HEK293 (cell line): Measurements from ENCODE around the gene STX4.
A peak's percentile ranks its signal among the peaks of the same experiment; 100 is the strongest.

Experiments used
- CTCF ChIA-PET: fragments of 350-600 bp; formaldehyde crosslinking; extraction: SDS; loops from one replicate; lab custom pipeline; 2021; ENCODE audit warnings: antibody characterized with exemption; lab: Yijun Ruan, JAX
- POLR2A ChIA-PET: fragments of 300-600 bp; formaldehyde crosslinking; extraction: SDS; loops from one replicate; lab custom pipeline; 2020; ENCODE audit warnings: antibody characterized with exemption, inconsistent platforms; lab: Yijun Ruan, JAX
- H3K27ac ChIP-seq: fragments of 200-500 bp; sonication (Bioruptor generic); 2 replicates; pipeline ENCODE4 v1.5.1; 2014; ENCODE audit warnings: low read depth, low read length, control low read depth, inconsistent platforms; ENCODE audit errors: extremely low read depth
- H3K36me3 ChIP-seq, 2 experiments: fragments of 200-500 bp in 1 of 2; sonication (Bioruptor generic) in 1 of 2; 1 replicate in 1 of 2; 2 replicates in 1 of 2; pipeline ENCODE4 v1.5.1; 2014 to 2017; ENCODE audit warnings: inconsistent platforms in 2 of 2, low read length in 2 of 2; ENCODE audit not compliant: control insufficient read depth in 2 of 2, insufficient read depth in 1 of 2
- H3K4me1 ChIP-seq: fragments of 200-500 bp; sonication (Bioruptor generic); 2 replicates; pipeline ENCODE4 v1.5.1; 2014; ENCODE audit warnings: mild to moderate bottlenecking, low read length, inconsistent platforms; ENCODE audit not compliant: control insufficient read depth, insufficient read depth
- H3K4me3 ChIP-seq: 2 replicates; pipeline ENCODE4 v1.5.1; 2011; ENCODE audit warnings: low read depth, mild to moderate bottlenecking, control low read depth, low read length, moderate library complexity
- H3K9me3 ChIP-seq: fragments of 200-500 bp; sonication (Bioruptor generic); 2 replicates; pipeline ENCODE4 v1.5.1; 2014; ENCODE audit warnings: low read depth, low read length, inconsistent platforms; ENCODE audit not compliant: control insufficient read depth, insufficient read depth
- BCL11A ChIP-seq: fragments of 450-650 bp; formaldehyde crosslinking; IDR thresholded peaks from 2 replicates; pipeline ENCODE4 v1.5.1; 2016; ENCODE audit warnings: low read depth, missing biosample characterization, missing genetic modification characterization
- GLIS1 ChIP-seq: fragments of 450-650 bp; formaldehyde crosslinking; IDR thresholded peaks from 2 replicates; pipeline ENCODE4 v1.5.1; 2016; ENCODE audit warnings: missing biosample characterization, missing genetic modification characterization
- GLIS2 ChIP-seq: fragments of 450-650 bp; formaldehyde crosslinking; IDR thresholded peaks from 2 replicates; pipeline ENCODE4 v1.5.1; 2016; ENCODE audit warnings: missing biosample characterization, missing genetic modification characterization
- KLF1 ChIP-seq: fragments of 450-650 bp; formaldehyde crosslinking; IDR thresholded peaks from 2 replicates; pipeline ENCODE4 v1.5.1; 2016; ENCODE audit warnings: missing biosample characterization, missing genetic modification characterization
- KLF17 ChIP-seq: fragments of 450-650 bp; formaldehyde crosslinking; IDR thresholded peaks from 2 replicates; pipeline ENCODE4 v1.5.1; 2016; ENCODE audit warnings: missing biosample characterization, missing genetic modification characterization
- MYNN ChIP-seq: fragments of 450-650 bp; formaldehyde crosslinking; IDR thresholded peaks from 2 replicates; pipeline ENCODE4 v1.5.1; 2016; ENCODE audit warnings: missing biosample characterization, missing genetic modification characterization, borderline replicate concordance
- RBAK ChIP-seq: fragments of 450-650 bp; formaldehyde crosslinking; IDR thresholded peaks from 2 replicates; pipeline ENCODE4 v1.5.1; 2016; ENCODE audit warnings: missing biosample characterization, missing genetic modification characterization
- SCRT1 ChIP-seq: fragments of 450-650 bp; formaldehyde crosslinking; IDR thresholded peaks from 2 replicates; pipeline ENCODE4 v1.5.1; 2016; ENCODE audit warnings: missing biosample characterization, missing genetic modification characterization, borderline replicate concordance
- SCRT2 ChIP-seq: fragments of 450-650 bp; formaldehyde crosslinking; IDR thresholded peaks from 2 replicates; pipeline ENCODE4 v1.5.1; 2016; ENCODE audit warnings: missing biosample characterization, missing genetic modification characterization
- TCF7L2 ChIP-seq: IDR thresholded peaks from 2 replicates; pipeline ENCODE4 v1.6.1; 2011; ENCODE audit warnings: low read depth, mild to moderate bottlenecking, inconsistent platforms, low read length, moderate library complexity, borderline replicate concordance
- ZNF10 ChIP-seq: fragments of 450-650 bp; formaldehyde crosslinking; IDR thresholded peaks from 2 replicates; pipeline ENCODE4 v1.5.1; 2017; ENCODE audit warnings: missing biosample characterization, missing genetic modification characterization
- ZNF121 ChIP-seq: fragments of 450-650 bp; formaldehyde crosslinking; IDR thresholded peaks from 2 replicates; pipeline ENCODE4 v1.5.1; 2016; ENCODE audit warnings: missing biosample characterization, missing genetic modification characterization
- ZNF202 ChIP-seq: fragments of 450-650 bp; formaldehyde crosslinking; IDR thresholded peaks from 2 replicates; pipeline ENCODE4 v1.5.1; 2016; ENCODE audit warnings: missing biosample characterization, missing genetic modification characterization, borderline replicate concordance
- ZNF266 ChIP-seq: fragments of 450-650 bp; formaldehyde crosslinking; IDR thresholded peaks from 2 replicates; pipeline ENCODE4 v1.5.1; 2016; ENCODE audit warnings: missing biosample characterization, missing genetic modification characterization, low read depth
- ZNF302 ChIP-seq: fragments of 450-650 bp; formaldehyde crosslinking; IDR thresholded peaks from 2 replicates; pipeline ENCODE4 v1.5.1; 2016; ENCODE audit warnings: missing biosample characterization, missing genetic modification characterization, low read depth
- ZNF37A ChIP-seq: fragments of 450-650 bp; IDR thresholded peaks from 2 replicates; pipeline ENCODE4 v1.5.1; 2018; ENCODE audit warnings: missing biosample characterization, missing genetic modification characterization
- ZNF514 ChIP-seq: fragments of 450-650 bp; formaldehyde crosslinking; IDR thresholded peaks from 2 replicates; pipeline ENCODE4 v1.5.1; 2016; ENCODE audit warnings: missing biosample characterization, missing genetic modification characterization
- ZNF518A ChIP-seq: fragments of 450-650 bp; formaldehyde crosslinking; conservative IDR thresholded peaks from 2 replicates; pipeline ENCODE4 v1.5.1; 2016; ENCODE audit warnings: low read depth, missing biosample characterization, missing genetic modification characterization
- ZNF623 ChIP-seq: fragments of 450-650 bp; formaldehyde crosslinking; IDR thresholded peaks from 2 replicates; pipeline ENCODE4 v1.5.1; 2016; ENCODE audit warnings: missing biosample characterization, missing genetic modification characterization
- ZNF785 ChIP-seq: fragments of 450-650 bp; formaldehyde crosslinking; IDR thresholded peaks from 2 replicates; pipeline ENCODE4 v1.5.1; 2016; ENCODE audit warnings: missing biosample characterization, missing genetic modification characterization
- ZNF830 ChIP-seq: fragments of 450-650 bp; IDR thresholded peaks from 2 replicates; pipeline ENCODE4 v1.5.0; 2018; ENCODE audit warnings: missing biosample characterization, missing genetic modification characterization, low read depth, mild to moderate bottlenecking, moderate library complexity
- TF ChIP-seq, protein P1 (sequence below): fragments of 450-650 bp; formaldehyde crosslinking; IDR thresholded peaks from 2 replicates; pipeline ENCODE4 v1.5.1; 2016; ENCODE audit warnings: missing biosample characterization, missing genetic modification characterization

The STX4 gene

DNA sequence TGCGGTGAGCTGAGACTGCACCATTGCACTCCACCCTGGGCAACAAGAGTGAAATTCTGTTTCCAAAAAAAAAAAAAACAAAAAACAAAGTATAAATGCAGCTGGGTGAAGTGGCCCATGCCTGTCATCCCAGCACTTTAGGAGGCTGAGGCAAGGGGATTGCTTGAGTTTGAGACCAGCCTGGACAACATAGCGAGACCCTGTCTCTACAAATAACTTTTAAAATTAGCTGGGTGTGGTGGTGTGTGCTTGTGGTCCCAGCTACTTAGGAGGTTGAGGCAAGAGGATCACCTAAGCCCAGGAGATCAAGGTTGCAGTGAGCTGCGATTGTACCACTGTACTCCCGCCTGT lies 10.1 kb upstream of the STX4 start (continued):
- TF ChIP-seq ZNF830 (tag by site-specific recombination) (no peak), KLF17 (no peak)
- TF ChIP-seq, protein P1, sequence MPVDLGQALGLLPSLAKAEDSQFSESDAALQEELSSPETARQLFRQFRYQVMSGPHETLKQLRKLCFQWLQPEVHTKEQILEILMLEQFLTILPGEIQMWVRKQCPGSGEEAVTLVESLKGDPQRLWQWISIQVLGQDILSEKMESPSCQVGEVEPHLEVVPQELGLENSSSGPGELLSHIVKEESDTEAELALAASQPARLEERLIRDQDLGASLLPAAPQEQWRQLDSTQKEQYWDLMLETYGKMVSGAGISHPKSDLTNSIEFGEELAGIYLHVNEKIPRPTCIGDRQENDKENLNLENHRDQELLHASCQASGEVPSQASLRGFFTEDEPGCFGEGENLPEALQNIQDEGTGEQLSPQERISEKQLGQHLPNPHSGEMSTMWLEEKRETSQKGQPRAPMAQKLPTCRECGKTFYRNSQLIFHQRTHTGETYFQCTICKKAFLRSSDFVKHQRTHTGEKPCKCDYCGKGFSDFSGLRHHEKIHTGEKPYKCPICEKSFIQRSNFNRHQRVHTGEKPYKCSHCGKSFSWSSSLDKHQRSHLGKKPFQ (tag by site-specific recombination), result no peak

DNA sequence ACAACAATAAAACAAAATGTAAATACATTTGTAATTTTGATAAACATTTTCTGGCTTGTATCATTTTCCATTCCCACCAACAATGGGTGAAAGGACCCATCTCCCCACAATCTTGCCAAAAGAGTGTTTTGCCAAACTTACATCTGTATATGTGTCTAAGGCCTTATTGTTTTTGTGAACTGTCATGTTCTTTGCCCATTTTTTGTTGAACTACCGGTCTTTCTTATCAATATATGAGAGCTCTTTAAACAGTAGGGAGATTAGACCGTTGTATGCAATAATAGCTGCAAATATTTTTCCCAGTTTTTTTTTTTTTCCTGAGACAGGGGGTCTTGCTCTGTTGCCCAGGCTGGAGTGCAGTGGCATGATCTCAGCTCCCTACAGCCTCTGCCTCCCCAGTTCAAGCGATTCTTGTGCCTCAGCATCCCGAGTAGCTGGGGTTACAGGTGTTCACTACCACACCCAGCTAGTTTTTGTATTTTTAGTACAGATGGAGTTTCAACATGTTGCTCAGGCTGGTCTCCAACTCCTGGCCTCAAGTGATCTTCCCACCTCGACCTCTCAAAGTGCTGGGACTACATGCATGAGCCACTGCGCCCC lies 9.6 kb upstream of the STX4 start:
- POLR2A ChIA-PET, result no interaction called here
- Histone ChIP-seq H3K27ac (no peak overlapping the region), H3K36me3 (no peaks in the 10 kb centered on the region), H3K4me3 (no peak overlapping the region), H3K4me1 (no peaks in the 10 kb centered on the region), H3K9me3 (no peaks in the 10 kb centered on the region)
- CTCF ChIA-PET, result interaction anchor here (0.8 to 1.0 kb wide), 2 partner anchors 30 to 39 kb away, joined by 4 to 5 read pairs; partner anchors contain the start of gene HSD3B7
- TF ChIP-seq MYNN (tag by site-specific recombination) (no peak), ZNF37A (tag by site-specific recombination) (no peak), ZNF785 (no peak), ZNF266 (tag by site-specific recombination) (no peak), ZNF202 (tag by site-specific recombination) (no peak), ZNF121 (tag by site-specific recombination) (0 out of 2 replicates have a peak, but pooled peaks have one; percentile 36), SCRT2 (peak; percentile 73), ZNF518A (tag by site-specific recombination) (no peak), SCRT1 (tag by site-specific recombination) (0 out of 2 replicates have a peak, but pooled peaks have one; percentile 26), KLF1 (no peak), RBAK (no peak), GLIS1 (no peak)

- TF ChIP-seq ZNF10 (tag by site-specific recombination) (no peak), ZNF514 (no peak), GLIS2 (tag by site-specific recombination) (no peak), ZNF302 (no peak), ZNF623 (no peak), TCF7L2 (no peak), ZNF37A (tag by site-specific recombination) (no peak), SCRT2 (no peak), BCL11A (tag by site-specific recombination) (no peak)
- TF ChIP-seq, all 188 proteins: peak for 0
- Histone ChIP-seq H3K36me3 (no peaks in the 10 kb centered on the region), H3K4me3 (no peak overlapping the region), H3K9me3 (no peaks in the 10 kb centered on the region), H3K4me1 (no peaks in the 10 kb centered on the region), H3K27ac (no peak overlapping the region)
- CTCF ChIA-PET, result interaction anchor here (0.7 to 1.1 kb wide), 2 partner anchors 9 to 843 kb away, joined by 3 to 5 read pairs; no protein-coding TSS in a partner anchor
- POLR2A ChIA-PET, result no interaction called here
Observed at GRCh38 chr16:31025339-31025738, 8.0 kb upstream of the STX4 start.
